HepG2 (cell line): ENCODE measurements around the gene PFN1. TPM values are rescaled to one million over a fixed set of nuclear protein-coding genes. Genes with fewer than 3 reads are reported as not detected.

ENCODE experiments used
- ATF7-NPFF ChIP-seq: sonication (generic); formaldehyde crosslinking; IDR thresholded peaks from 2 replicates; pipeline ENCODE4 v1.8.1; 2023; ENCODE audit warnings: mild to moderate bottlenecking, low read depth, missing genetic modification reagents, moderate library complexity
- ESRRA ChIP-seq: sonication (generic); formaldehyde crosslinking; IDR thresholded peaks from 2 replicates; pipeline ENCODE4 v1.5.1; 2020; ENCODE audit warnings: mild to moderate bottlenecking, low read depth, missing genetic modification reagents
- HNF4A ChIP-seq: sonication (generic); formaldehyde crosslinking; IDR thresholded peaks from 2 replicates; pipeline ENCODE4 v1.4.0; 2020; ENCODE audit warnings: missing genetic modification reagents
- HOXA5 ChIP-seq: sonication (generic); formaldehyde crosslinking; IDR thresholded peaks from 2 replicates; pipeline ENCODE4 v1.4.0; 2020; ENCODE audit warnings: missing genetic modification reagents
- SMC3 ChIP-seq: IDR thresholded peaks from 2 replicates; pipeline ENCODE4 v1.6.1; 2011; ENCODE audit warnings: low read length, improper control_type of control experiment
- ZMYM4 ChIP-seq: sonication (generic); formaldehyde crosslinking; IDR thresholded peaks from 2 replicates; pipeline ENCODE4 v1.8.1; 2023; ENCODE audit warnings: mild to moderate bottlenecking, missing genetic modification reagents
- ZNF205 ChIP-seq: IDR thresholded peaks from 2 replicates; pipeline ENCODE4 v1.6.1; 2018; ENCODE audit warnings: missing biosample characterization, missing genetic modification reagents
- ZNF781 ChIP-seq: sonication (generic); formaldehyde crosslinking; IDR thresholded peaks from 2 replicates; pipeline ENCODE4 v1.5.1; 2020; ENCODE audit warnings: borderline replicate concordance, mild to moderate bottlenecking, missing genetic modification reagents; ENCODE audit errors: not compliant biosample characterization
- ZNF788 ChIP-seq: sonication (generic); formaldehyde crosslinking; IDR thresholded peaks from 2 replicates; pipeline ENCODE4 v1.5.0; 2020; ENCODE audit warnings: mild to moderate bottlenecking, missing genetic modification reagents, borderline replicate concordance
- ZSCAN25 ChIP-seq: sonication (generic); formaldehyde crosslinking; IDR thresholded peaks from 2 replicates; pipeline ENCODE4 v1.8.0; 2022; ENCODE audit warnings: mild to moderate bottlenecking, missing genetic modification reagents
- polyA plus RNA-seq, 8 experiments: library from polyadenylated mRNA; depleted of rRNA in 3 of 8; stranded (reverse) in 7 of 8; unstranded in 1 of 8; fragments of >200 nt; fragmentation: Illumina TruSeq in 4 of 8; extraction: Trizol in 4 of 8; gene quantifications; 2 replicates each; pipeline versions ENCODE4 v1.2.1 to v1.2.3, GENCODE V29; 2011 to 2016; ENCODE audit warnings: low read depth in 4 of 8, missing spikeins in 1 of 8, mixed read lengths in 1 of 8; ENCODE audit not compliant: insufficient read depth in 1 of 8
- total RNA-seq, 5 experiments: library from RNA; depleted of rRNA; stranded (reverse); fragments of >200 nt; fragmentation: Illumina TruSeq; extraction: Trizol; gene quantifications; 2 replicates each; pipeline ENCODE4 v1.2.3, GENCODE V29; 2016; ENCODE audit warnings: low read depth in 1 of 5
- TF ChIP-seq, protein P1 (sequence below): fragments of 450-650 bp; IDR thresholded peaks from 2 replicates; pipeline ENCODE4 v1.6.1; 2017; ENCODE audit warnings: mild to moderate bottlenecking
- TF ChIP-seq, protein P2 (sequence below): sonication (generic); formaldehyde crosslinking; conservative IDR thresholded peaks from 2 replicates; pipeline ENCODE4 v1.4.0; 2020; ENCODE audit warnings: missing genetic modification reagents
- TF ChIP-seq, protein P3 (sequence below): IDR thresholded peaks from 2 replicates; pipeline ENCODE4 v1.6.1; 2016; ENCODE audit warnings: missing genetic modification reagents, missing compliant biosample characterization
- TF ChIP-seq, protein P4 (sequence below): sonication (generic); formaldehyde crosslinking; IDR thresholded peaks from 2 replicates; pipeline ENCODE4 v1.5.1; 2020; ENCODE audit warnings: missing genetic modification reagents, mild to moderate bottlenecking, borderline replicate concordance
- TF ChIP-seq, protein P5 (sequence below): sonication (generic); formaldehyde crosslinking; IDR thresholded peaks from 2 replicates; pipeline ENCODE4 v1.4.0; 2020; ENCODE audit warnings: missing genetic modification reagents, borderline replicate concordance
- TF ChIP-seq, protein P6 (sequence below): sonication (generic); formaldehyde crosslinking; IDR thresholded peaks from 2 replicates; pipeline ENCODE4 v1.9.0; 2021; ENCODE audit warnings: missing genetic modification reagents, borderline replicate concordance

Gene PFN1
- total and polyA plus RNA-seq, 2 of the 13 experiments (the other 11 are each of a cell fraction or from before 2014, with no cell fraction given) = 494 to 613 TPM

DNA sequence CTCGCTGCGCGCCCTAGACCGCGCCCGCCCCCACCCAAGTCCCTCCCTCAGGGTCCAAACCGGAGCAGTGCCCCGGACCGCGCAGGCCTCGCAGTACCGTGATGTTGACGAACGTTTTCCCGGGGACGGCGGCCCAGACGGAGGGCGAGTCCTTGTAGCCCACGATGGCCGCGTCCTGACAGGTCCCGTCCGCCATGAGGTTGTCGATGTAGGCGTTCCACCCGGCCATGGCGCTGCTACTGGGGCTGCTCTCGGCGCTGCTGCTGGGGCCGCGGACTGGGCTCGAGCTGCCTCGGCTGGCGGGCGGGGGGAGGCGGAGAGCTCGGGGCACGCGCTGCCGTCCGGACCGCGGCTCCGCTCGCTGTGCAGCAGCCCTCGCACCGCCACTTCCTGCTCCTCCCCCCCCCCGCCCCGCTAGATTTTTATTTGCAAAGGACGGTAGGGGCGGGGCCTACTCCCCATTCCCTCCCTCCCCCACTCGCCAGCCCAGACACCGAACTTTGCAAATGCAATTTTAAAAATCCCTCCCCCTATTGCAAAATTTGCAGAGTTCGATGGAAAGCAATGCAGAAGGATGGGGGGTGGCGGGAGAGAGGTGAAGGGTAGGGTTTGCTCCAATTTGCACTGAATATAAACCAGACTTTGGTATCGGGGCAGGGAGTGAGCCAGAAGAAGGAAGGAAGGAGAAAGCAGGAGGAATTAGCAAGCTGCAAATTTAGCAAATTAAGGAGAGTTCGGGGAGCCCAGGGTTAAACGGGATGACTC, at the start of gene PFN1 (continued):
- TF ChIP-seq, protein P1, sequence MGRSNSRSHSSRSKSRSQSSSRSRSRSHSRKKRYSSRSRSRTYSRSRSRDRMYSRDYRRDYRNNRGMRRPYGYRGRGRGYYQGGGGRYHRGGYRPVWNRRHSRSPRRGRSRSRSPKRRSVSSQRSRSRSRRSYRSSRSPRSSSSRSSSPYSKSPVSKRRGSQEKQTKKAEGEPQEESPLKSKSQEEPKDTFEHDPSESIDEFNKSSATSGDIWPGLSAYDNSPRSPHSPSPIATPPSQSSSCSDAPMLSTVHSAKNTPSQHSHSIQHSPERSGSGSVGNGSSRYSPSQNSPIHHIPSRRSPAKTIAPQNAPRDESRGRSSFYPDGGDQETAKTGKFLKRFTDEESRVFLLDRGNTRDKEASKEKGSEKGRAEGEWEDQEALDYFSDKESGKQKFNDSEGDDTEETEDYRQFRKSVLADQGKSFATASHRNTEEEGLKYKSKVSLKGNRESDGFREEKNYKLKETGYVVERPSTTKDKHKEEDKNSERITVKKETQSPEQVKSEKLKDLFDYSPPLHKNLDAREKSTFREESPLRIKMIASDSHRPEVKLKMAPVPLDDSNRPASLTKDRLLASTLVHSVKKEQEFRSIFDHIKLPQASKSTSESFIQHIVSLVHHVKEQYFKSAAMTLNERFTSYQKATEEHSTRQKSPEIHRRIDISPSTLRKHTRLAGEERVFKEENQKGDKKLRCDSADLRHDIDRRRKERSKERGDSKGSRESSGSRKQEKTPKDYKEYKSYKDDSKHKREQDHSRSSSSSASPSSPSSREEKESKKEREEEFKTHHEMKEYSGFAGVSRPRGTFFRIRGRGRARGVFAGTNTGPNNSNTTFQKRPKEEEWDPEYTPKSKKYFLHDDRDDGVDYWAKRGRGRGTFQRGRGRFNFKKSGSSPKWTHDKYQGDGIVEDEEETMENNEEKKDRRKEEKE = no peak
- TF ChIP-seq SMC3 = no peak
- TF ChIP-seq, protein P2, sequence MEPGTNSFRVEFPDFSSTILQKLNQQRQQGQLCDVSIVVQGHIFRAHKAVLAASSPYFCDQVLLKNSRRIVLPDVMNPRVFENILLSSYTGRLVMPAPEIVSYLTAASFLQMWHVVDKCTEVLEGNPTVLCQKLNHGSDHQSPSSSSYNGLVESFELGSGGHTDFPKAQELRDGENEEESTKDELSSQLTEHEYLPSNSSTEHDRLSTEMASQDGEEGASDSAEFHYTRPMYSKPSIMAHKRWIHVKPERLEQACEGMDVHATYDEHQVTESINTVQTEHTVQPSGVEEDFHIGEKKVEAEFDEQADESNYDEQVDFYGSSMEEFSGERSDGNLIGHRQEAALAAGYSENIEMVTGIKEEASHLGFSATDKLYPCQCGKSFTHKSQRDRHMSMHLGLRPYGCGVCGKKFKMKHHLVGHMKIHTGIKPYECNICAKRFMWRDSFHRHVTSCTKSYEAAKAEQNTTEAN (CRISPR knock-in tag) = peak; percentile 53; the same call in 1 of the 2 replicates
- TF ChIP-seq ESRRA (CRISPR knock-in tag) = peak; percentile 14; the same call in 1 of the 2 replicates
- TF ChIP-seq ZNF205 (CRISPR knock-in tag) = no peak
- TF ChIP-seq, protein P3, sequence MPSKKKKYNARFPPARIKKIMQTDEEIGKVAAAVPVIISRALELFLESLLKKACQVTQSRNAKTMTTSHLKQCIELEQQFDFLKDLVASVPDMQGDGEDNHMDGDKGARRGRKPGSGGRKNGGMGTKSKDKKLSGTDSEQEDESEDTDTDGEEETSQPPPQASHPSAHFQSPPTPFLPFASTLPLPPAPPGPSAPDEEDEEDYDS (CRISPR knock-in tag) = peak; percentile 67; the same call in 1 of the 2 replicates
- no peak; the same call in 1 of the 2 replicates for TF ChIP-seq HOXA5 (CRISPR knock-in tag)
- TF ChIP-seq ZMYM4 (CRISPR knock-in tag) = no peak
- TF ChIP-seq, protein P4, sequence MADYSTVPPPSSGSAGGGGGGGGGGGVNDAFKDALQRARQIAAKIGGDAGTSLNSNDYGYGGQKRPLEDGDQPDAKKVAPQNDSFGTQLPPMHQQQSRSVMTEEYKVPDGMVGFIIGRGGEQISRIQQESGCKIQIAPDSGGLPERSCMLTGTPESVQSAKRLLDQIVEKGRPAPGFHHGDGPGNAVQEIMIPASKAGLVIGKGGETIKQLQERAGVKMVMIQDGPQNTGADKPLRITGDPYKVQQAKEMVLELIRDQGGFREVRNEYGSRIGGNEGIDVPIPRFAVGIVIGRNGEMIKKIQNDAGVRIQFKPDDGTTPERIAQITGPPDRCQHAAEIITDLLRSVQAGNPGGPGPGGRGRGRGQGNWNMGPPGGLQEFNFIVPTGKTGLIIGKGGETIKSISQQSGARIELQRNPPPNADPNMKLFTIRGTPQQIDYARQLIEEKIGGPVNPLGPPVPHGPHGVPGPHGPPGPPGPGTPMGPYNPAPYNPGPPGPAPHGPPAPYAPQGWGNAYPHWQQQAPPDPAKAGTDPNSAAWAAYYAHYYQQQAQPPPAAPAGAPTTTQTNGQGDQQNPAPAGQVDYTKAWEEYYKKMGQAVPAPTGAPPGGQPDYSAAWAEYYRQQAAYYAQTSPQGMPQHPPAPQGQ (CRISPR knock-in tag) = no peak
- peak; percentile 18; the same call in 1 of the 2 replicates for TF ChIP-seq ZNF788 (CRISPR knock-in tag)
- no peak for TF ChIP-seq HNF4A
- TF ChIP-seq, protein P5, sequence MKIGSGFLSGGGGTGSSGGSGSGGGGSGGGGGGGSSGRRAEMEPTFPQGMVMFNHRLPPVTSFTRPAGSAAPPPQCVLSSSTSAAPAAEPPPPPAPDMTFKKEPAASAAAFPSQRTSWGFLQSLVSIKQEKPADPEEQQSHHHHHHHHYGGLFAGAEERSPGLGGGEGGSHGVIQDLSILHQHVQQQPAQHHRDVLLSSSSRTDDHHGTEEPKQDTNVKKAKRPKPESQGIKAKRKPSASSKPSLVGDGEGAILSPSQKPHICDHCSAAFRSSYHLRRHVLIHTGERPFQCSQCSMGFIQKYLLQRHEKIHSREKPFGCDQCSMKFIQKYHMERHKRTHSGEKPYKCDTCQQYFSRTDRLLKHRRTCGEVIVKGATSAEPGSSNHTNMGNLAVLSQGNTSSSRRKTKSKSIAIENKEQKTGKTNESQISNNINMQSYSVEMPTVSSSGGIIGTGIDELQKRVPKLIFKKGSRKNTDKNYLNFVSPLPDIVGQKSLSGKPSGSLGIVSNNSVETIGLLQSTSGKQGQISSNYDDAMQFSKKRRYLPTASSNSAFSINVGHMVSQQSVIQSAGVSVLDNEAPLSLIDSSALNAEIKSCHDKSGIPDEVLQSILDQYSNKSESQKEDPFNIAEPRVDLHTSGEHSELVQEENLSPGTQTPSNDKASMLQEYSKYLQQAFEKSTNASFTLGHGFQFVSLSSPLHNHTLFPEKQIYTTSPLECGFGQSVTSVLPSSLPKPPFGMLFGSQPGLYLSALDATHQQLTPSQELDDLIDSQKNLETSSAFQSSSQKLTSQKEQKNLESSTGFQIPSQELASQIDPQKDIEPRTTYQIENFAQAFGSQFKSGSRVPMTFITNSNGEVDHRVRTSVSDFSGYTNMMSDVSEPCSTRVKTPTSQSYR = peak; percentile 78; the same call in 1 of the 2 replicates
- TF ChIP-seq ATF7-NPFF = no peak
- TF ChIP-seq ZSCAN25 (CRISPR knock-in tag) = no peak; the same call in 1 of the 2 replicates
- TF ChIP-seq ZNF781 (CRISPR knock-in tag) = no peak
- TF ChIP-seq, protein P6, sequence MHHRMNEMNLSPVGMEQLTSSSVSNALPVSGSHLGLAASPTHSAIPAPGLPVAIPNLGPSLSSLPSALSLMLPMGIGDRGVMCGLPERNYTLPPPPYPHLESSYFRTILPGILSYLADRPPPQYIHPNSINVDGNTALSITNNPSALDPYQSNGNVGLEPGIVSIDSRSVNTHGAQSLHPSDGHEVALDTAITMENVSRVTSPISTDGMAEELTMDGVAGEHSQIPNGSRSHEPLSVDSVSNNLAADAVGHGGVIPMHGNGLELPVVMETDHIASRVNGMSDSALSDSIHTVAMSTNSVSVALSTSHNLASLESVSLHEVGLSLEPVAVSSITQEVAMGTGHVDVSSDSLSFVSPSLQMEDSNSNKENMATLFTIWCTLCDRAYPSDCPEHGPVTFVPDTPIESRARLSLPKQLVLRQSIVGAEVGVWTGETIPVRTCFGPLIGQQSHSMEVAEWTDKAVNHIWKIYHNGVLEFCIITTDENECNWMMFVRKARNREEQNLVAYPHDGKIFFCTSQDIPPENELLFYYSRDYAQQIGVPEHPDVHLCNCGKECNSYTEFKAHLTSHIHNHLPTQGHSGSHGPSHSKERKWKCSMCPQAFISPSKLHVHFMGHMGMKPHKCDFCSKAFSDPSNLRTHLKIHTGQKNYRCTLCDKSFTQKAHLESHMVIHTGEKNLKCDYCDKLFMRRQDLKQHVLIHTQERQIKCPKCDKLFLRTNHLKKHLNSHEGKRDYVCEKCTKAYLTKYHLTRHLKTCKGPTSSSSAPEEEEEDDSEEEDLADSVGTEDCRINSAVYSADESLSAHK (CRISPR knock-in tag) = 0 out of 2 replicates have a peak, but pooled peaks have one; percentile 30
